SK-N-SH (cell line): ENCODE measurements around the gene IL18. TPM values are rescaled to one million over a fixed set of nuclear protein-coding genes. Genes with fewer than 3 reads are reported as not detected.

Experiments
- CTCF ChIA-PET: fragments of 300-600, 350-600 bp; formaldehyde crosslinking; extraction: SDS; loops from one replicate; lab custom pipeline; 2021; lab: Yijun Ruan, JAX
- POLR2A ChIA-PET: fragments of 350-600 bp; sonication (Branson Sonifier 250); formaldehyde crosslinking; extraction: SDS; loops from one replicate; lab custom pipeline; 2020; ENCODE audit warnings: antibody characterized with exemption, inconsistent platforms; lab: Yijun Ruan, JAX
- DNase-seq: peaks from one replicate; pipeline ENCODE4 v3.0.0; 2012
- H2AFZ ChIP-seq: fragments of 200-600 bp; sonication (generic); 2 replicates; pipeline ENCODE4 v1.8.1; 2016; ENCODE audit warnings: antibody characterized with exemption, mild to moderate bottlenecking, low read depth
- H3F3A ChIP-seq: fragments of 200-600 bp; sonication (generic); replicated peaks from 2 replicates; pipeline ENCODE3; 2016; ENCODE audit warnings: antibody characterized with exemption, mild to moderate bottlenecking; ENCODE audit not compliant: insufficient read depth
- H3K27ac ChIP-seq, 2 experiments: fragments of 200-500 bp in 1 of 2; fragments of 200-600 bp in 1 of 2; sonication (Bioruptor generic) in 1 of 2; sonication (generic), shearing (Covaris generic) in 1 of 2; 2 replicates each; pipeline versions ENCODE4 v1.5.1 to v1.6.1; 2014 to 2016; ENCODE audit warnings: low read depth in 2 of 2, inconsistent platforms in 1 of 2, low read length in 1 of 2, mild to moderate bottlenecking in 1 of 2, mixed read lengths in 1 of 2
- H3K27me3 ChIP-seq: fragments of 200-600 bp; sonication (generic), shearing (Covaris generic); 2 replicates; pipeline ENCODE4 v1.6.1; 2016; ENCODE audit warnings: mixed run types; ENCODE audit not compliant: insufficient read depth
- H3K36me3 ChIP-seq, 2 experiments: fragments of 200-500 bp in 1 of 2; fragments of 200-600 bp in 1 of 2; sonication (Bioruptor generic) in 1 of 2; sonication (generic) in 1 of 2; replicated peaks in 1 of 2; 2 replicates each; pipeline versions ENCODE3 to v1.5.1; 2014 to 2016; ENCODE audit warnings: low read length in 1 of 2, mild to moderate bottlenecking in 1 of 2; ENCODE audit not compliant: insufficient read depth in 2 of 2, control insufficient read depth in 1 of 2
- H3K4me1 ChIP-seq, 2 experiments: fragments of 200-500 bp in 1 of 2; fragments of 200-600 bp in 1 of 2; sonication (Bioruptor generic) in 1 of 2; sonication (generic), shearing (Covaris generic) in 1 of 2; 2 replicates each; pipeline versions ENCODE4 v1.5.1 to v1.6.1; 2014 to 2016; ENCODE audit warnings: low read depth in 1 of 2, low read length in 1 of 2, mixed run types in 1 of 2; ENCODE audit not compliant: insufficient read depth in 2 of 2, control insufficient read depth in 1 of 2
- H3K4me2 ChIP-seq: fragments of 200-600 bp; sonication (generic), shearing (Covaris generic); 2 replicates; pipeline ENCODE4 v1.6.1; 2017; ENCODE audit warnings: mixed run types
- H3K4me3 ChIP-seq, 2 experiments: fragments of 200-500 bp in 1 of 2; fragments of 200-600 bp in 1 of 2; sonication (Bioruptor generic) in 1 of 2; sonication (generic), shearing (Covaris generic) in 1 of 2; 2 replicates each; pipeline versions ENCODE4 v1.5.1 to v1.8.1; 2014 to 2016; ENCODE audit warnings: low read depth in 2 of 2, inconsistent platforms in 1 of 2, low read length in 1 of 2, mild to moderate bottlenecking in 1 of 2, mixed read lengths in 1 of 2, moderate library complexity in 1 of 2
- H3K79me2 ChIP-seq: fragments of 200-600 bp; sonication (generic); 2 replicates; pipeline ENCODE4 v1.8.1; 2017; ENCODE audit warnings: mild to moderate bottlenecking; ENCODE audit not compliant: insufficient read depth
- H3K9ac ChIP-seq: fragments of 200-600 bp; sonication (generic); 2 replicates; pipeline ENCODE4 v1.6.1; 2017; ENCODE audit warnings: mixed run types
- H3K9me2 ChIP-seq: fragments of 200-600 bp; sonication (generic); 2 replicates; pipeline ENCODE4 v1.6.1; 2017; ENCODE audit warnings: mixed run types
- H3K9me3 ChIP-seq: fragments of 200-600 bp; sonication (generic); 2 replicates; pipeline ENCODE4 v1.6.1; 2017; ENCODE audit warnings: mixed run types, mild to moderate bottlenecking, moderate library complexity
- H4K20me1 ChIP-seq: fragments of 200-600 bp; sonication (generic); 2 replicates; pipeline ENCODE4 v1.6.1; 2017; ENCODE audit warnings: mild to moderate bottlenecking, mixed run types; ENCODE audit not compliant: insufficient read depth
- ELF1 ChIP-seq: IDR thresholded peaks from 2 replicates; pipeline ENCODE4 v1.4.0; 2012
- EZH2phosphoT487 ChIP-seq: fragments of 200-600 bp; sonication (generic); IDR thresholded peaks from 2 replicates; pipeline ENCODE4 v1.6.1; 2017; ENCODE audit warnings: low read depth, mixed run types, mild to moderate bottlenecking, antibody characterized with exemption, moderate library complexity, borderline replicate concordance
- FOSL2 ChIP-seq: IDR thresholded peaks from 2 replicates; pipeline ENCODE4 v1.4.0; 2012; ENCODE audit warnings: low read depth, mild to moderate bottlenecking, moderate library complexity, borderline replicate concordance
- FOXJ3 ChIP-seq: sonication (generic); formaldehyde crosslinking; IDR thresholded peaks from 2 replicates; pipeline ENCODE4 v1.5.1; 2020; ENCODE audit warnings: mild to moderate bottlenecking, missing genetic modification reagents
- GATA2 ChIP-seq: sonication (generic); formaldehyde crosslinking; IDR thresholded peaks from 2 replicates; pipeline ENCODE4 v1.5.0; 2020; ENCODE audit warnings: mild to moderate bottlenecking, missing genetic modification reagents
- IRF3 ChIP-seq: fragments of 150-350 bp; IDR thresholded peaks from 2 replicates; pipeline ENCODE4 v1.6.1; 2016; ENCODE audit warnings: mild to moderate bottlenecking, low read depth, low read length
- JUND ChIP-seq: IDR thresholded peaks from 2 replicates; pipeline ENCODE4 v1.4.0; 2012
- MEF2A ChIP-seq: IDR thresholded peaks from 2 replicates; pipeline ENCODE4 v1.4.0; 2012; ENCODE audit warnings: low read depth, borderline replicate concordance
- NFIC ChIP-seq: IDR thresholded peaks from 2 replicates; pipeline ENCODE4 v1.4.0; 2012; ENCODE audit warnings: borderline replicate concordance
- NRF1 ChIP-seq: IDR thresholded peaks from 2 replicates; pipeline ENCODE4 v1.6.1; 2012; ENCODE audit warnings: low read depth, mild to moderate bottlenecking, low read length
- RAD21 ChIP-seq: IDR thresholded peaks from 2 replicates; pipeline ENCODE4 v1.6.1; 2012; ENCODE audit warnings: mild to moderate bottlenecking, low read length
- TAF1 ChIP-seq: IDR thresholded peaks from 2 replicates; pipeline ENCODE4 v1.6.1; 2012; ENCODE audit warnings: low read depth, mild to moderate bottlenecking, low read length, moderate library complexity, borderline replicate concordance
- TEAD4 ChIP-seq: IDR thresholded peaks from 2 replicates; pipeline ENCODE4 v1.4.0; 2012; ENCODE audit warnings: mild to moderate bottlenecking, borderline replicate concordance; ENCODE audit not compliant: insufficient read depth
- USF2 ChIP-seq: fragments of 150-350 bp; IDR thresholded peaks from 2 replicates; pipeline ENCODE4 v1.6.1; 2017; ENCODE audit warnings: antibody characterized with exemption, low read length, low read depth, borderline replicate concordance
- WGBS: methylation state at CpG from one replicate; pipeline ENCODE4 v1.1.6; 2017; ENCODE audit warnings: low lambda C conversion rate; 5-methylcytosine and 5-hydroxymethylcytosine counted together
- polyA plus RNA-seq, 3 experiments: library from polyadenylated mRNA; depleted of rRNA; stranded (reverse); fragments of >200 nt; gene quantifications; 2 replicates each; pipeline ENCODE4 v1.2.3, GENCODE V29; 2012
- TF ChIP-seq, protein P1 (sequence below): fragments of 200-600 bp; sonication (generic); IDR thresholded peaks from 2 replicates; pipeline ENCODE4 v1.6.1; 2017; ENCODE audit warnings: antibody characterized with exemption, mild to moderate bottlenecking, moderate library complexity
- TF ChIP-seq, protein P2 (sequence below): IDR thresholded peaks from 2 replicates; pipeline ENCODE4; 2012
- TF ChIP-seq, protein P3 (sequence below): IDR thresholded peaks from 2 replicates; pipeline ENCODE4 v1.4.0; 2012; ENCODE audit warnings: low read depth, borderline replicate concordance

Gene IL18
- polyA plus RNA-seq, 1 of the 3 experiments (the other 2 are of a cell fraction), result 0.28 TPM

- TF ChIP-seq FOXJ3 (no peak), EZH2phosphoT487 (no peak), ELF1 (no peak), TAF1 (no peak), NRF1 (no peak), NFIC (no peak), JUND (no peak), FOSL2 (no peak)
- TF ChIP-seq, protein P1, sequence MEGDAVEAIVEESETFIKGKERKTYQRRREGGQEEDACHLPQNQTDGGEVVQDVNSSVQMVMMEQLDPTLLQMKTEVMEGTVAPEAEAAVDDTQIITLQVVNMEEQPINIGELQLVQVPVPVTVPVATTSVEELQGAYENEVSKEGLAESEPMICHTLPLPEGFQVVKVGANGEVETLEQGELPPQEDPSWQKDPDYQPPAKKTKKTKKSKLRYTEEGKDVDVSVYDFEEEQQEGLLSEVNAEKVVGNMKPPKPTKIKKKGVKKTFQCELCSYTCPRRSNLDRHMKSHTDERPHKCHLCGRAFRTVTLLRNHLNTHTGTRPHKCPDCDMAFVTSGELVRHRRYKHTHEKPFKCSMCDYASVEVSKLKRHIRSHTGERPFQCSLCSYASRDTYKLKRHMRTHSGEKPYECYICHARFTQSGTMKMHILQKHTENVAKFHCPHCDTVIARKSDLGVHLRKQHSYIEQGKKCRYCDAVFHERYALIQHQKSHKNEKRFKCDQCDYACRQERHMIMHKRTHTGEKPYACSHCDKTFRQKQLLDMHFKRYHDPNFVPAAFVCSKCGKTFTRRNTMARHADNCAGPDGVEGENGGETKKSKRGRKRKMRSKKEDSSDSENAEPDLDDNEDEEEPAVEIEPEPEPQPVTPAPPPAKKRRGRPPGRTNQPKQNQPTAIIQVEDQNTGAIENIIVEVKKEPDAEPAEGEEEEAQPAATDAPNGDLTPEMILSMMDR, result no peak
- TF ChIP-seq, all 33 proteins: peak for 0
- Histone ChIP-seq H3K9ac (no peak overlapping the region), H3K27ac (no peak overlapping the region), H2AFZ (no peak overlapping the region), H3K4me2 (no peak overlapping the region), H3K27me3 (no peaks in the 10 kb centered on the region), H3K9me2 (no peaks in the 10 kb centered on the region), H3K4me3 (no peak overlapping the region), H3F3A (peaks cover 20% of the 10 kb centered on the region), H3K36me3 (no peaks in the 10 kb centered on the region), H3K4me1 (peaks cover 0 to 15% of the 10 kb centered on the region in 2 experiments; a peak in 1 of 4 replicates), H4K20me1 (no peaks in the 10 kb centered on the region), H3K9me3 (no peaks in the 10 kb centered on the region), H3K79me2 (no peaks in the 10 kb centered on the region)
- ChIA-PET POLR2A (no interaction called here), CTCF (interaction anchor here (1.2 to 7.0 kb wide), 6 partner anchors 11 to 166 kb away, joined by 3 to 76 read pairs (median 14); partner anchors contain the start of gene BCO2)
- DNase-seq, result no peak
- WGBS, result 85% methylated on average over 5 of the region's 5 CpGs
Measured at GRCh38 chr11:112115386-112115785, 48.5 kb downstream of the IL18 start.

- Histone ChIP-seq H3K9me3 (no peaks in the 10 kb centered on the region), H3K9me2 (no peaks in the 10 kb centered on the region), H3K4me2 (no peak overlapping the region), H3K4me1 (peaks cover 0 to 7% of the 10 kb centered on the region in 2 experiments; a peak in 1 of 4 replicates), H3K36me3 (no peaks in the 10 kb centered on the region), H3K27ac (no peak overlapping the region), H4K20me1 (no peaks in the 10 kb centered on the region), H3K4me3 (no peak overlapping the region), H3K27me3 (no peaks in the 10 kb centered on the region), H3K9ac (no peak overlapping the region), H3K79me2 (no peaks in the 10 kb centered on the region), H2AFZ (no peak overlapping the region), H3F3A (peaks cover 12% of the 10 kb centered on the region)
- POLR2A ChIA-PET, result no interaction called here
- WGBS, result 69% methylated on average over 2 of the region's 2 CpGs
- no peak for DNase-seq
- CTCF ChIA-PET, result interaction anchor here (0.8 to 7.0 kb wide), 27 partner anchors 7 to 447 kb away, joined by 3 to 76 read pairs (median 5); partner anchors contain the start of genes BCO2, SDHD, TEX12 and TIMM8B
- TF ChIP-seq, protein P1, result no peak
- no peak for TF ChIP-seq TEAD4
- TF ChIP-seq IRF3, result no peak
- TF ChIP-seq FOSL2, result no peak
- TF ChIP-seq, protein P2, sequence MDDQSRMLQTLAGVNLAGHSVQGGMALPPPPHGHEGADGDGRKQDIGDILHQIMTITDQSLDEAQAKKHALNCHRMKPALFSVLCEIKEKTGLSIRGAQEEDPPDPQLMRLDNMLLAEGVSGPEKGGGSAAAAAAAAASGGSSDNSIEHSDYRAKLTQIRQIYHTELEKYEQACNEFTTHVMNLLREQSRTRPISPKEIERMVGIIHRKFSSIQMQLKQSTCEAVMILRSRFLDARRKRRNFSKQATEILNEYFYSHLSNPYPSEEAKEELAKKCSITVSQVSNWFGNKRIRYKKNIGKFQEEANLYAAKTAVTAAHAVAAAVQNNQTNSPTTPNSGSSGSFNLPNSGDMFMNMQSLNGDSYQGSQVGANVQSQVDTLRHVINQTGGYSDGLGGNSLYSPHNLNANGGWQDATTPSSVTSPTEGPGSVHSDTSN, result no peak
- no peak for TF ChIP-seq MEF2A
- TF ChIP-seq GATA2 (CRISPR knock-in tag), result no peak
- TF ChIP-seq RAD21, result no peak
- TF ChIP-seq, protein P3, sequence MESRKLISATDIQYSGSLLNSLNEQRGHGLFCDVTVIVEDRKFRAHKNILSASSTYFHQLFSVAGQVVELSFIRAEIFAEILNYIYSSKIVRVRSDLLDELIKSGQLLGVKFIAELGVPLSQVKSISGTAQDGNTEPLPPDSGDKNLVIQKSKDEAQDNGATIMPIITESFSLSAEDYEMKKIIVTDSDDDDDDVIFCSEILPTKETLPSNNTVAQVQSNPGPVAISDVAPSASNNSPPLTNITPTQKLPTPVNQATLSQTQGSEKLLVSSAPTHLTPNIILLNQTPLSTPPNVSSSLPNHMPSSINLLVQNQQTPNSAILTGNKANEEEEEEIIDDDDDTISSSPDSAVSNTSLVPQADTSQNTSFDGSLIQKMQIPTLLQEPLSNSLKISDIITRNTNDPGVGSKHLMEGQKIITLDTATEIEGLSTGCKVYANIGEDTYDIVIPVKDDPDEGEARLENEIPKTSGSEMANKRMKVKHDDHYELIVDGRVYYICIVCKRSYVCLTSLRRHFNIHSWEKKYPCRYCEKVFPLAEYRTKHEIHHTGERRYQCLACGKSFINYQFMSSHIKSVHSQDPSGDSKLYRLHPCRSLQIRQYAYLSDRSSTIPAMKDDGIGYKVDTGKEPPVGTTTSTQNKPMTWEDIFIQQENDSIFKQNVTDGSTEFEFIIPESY, result no peak
- no peak for TF ChIP-seq ELF1
- no peak for TF ChIP-seq USF2
- TF ChIP-seq NRF1, result no peak
- TF ChIP-seq JUND, result no peak
Measured at GRCh38 chr11:112114460-112114859, 49.4 kb downstream of the IL18 start.
